H1 (cell line): ENCODE results near the gene GCKR. TPM values are rescaled to one million over a fixed set of nuclear protein-coding genes. Genes with fewer than 3 reads are reported as not detected.

Experiments used
- CTCF ChIA-PET: fragments of 300-600 bp; sonication (Branson Sonifier 250); formaldehyde crosslinking; loops from one replicate; lab custom pipeline; 2021; ENCODE audit not compliant: partially characterized antibody; lab: Charles Lee
- POLR2A ChIA-PET: fragments of 300-600 bp; sonication (Branson Sonifier 250); formaldehyde crosslinking; loops from one replicate; lab custom pipeline; 2021; ENCODE audit warnings: inconsistent platforms; ENCODE audit not compliant: partially characterized antibody; lab: Charles Lee
- DNase-seq, 2 experiments: peaks; one replicate each; pipeline versions ENCODE4 v3.0.0 to v3.0.0-alpha.2; 2010 to 2022; ENCODE audit warnings: low spot score in 2 of 2, low read depth in 1 of 2, mixed read lengths in 1 of 2
- FAIRE-seq: peaks from 2 replicates; lab custom pipeline; 2011; peaks lifted over from hg19 to GRCh38; lab: Jason Lieb, UNC
- H2AFZ ChIP-seq: 2 replicates; pipeline ENCODE4 v1.8.1; 2012; ENCODE audit warnings: low read length, inconsistent platforms
- H2AK5ac ChIP-seq: 2 replicates; pipeline ENCODE4 v1.6.1; 2013; ENCODE audit warnings: low read depth, low read length
- H2BK120ac ChIP-seq: replicated peaks from 2 replicates; pipeline ENCODE3; 2013; ENCODE audit warnings: low read depth, low read length, inconsistent platforms
- H2BK12ac ChIP-seq: 2 replicates; pipeline ENCODE4 v1.6.1; 2013; ENCODE audit warnings: low read depth, low read length
- H2BK15ac ChIP-seq: 2 replicates; pipeline ENCODE4 v1.6.1; 2013; ENCODE audit warnings: low read length
- H2BK20ac ChIP-seq: 2 replicates; pipeline ENCODE4 v1.6.1; 2013; ENCODE audit warnings: low read length
- H2BK5ac ChIP-seq: 2 replicates; pipeline ENCODE4 v1.6.1; 2013; ENCODE audit warnings: low read depth, low read length
- H3K14ac ChIP-seq: 2 replicates; pipeline ENCODE4 v1.6.1; 2013; ENCODE audit warnings: inconsistent platforms; ENCODE audit not compliant: insufficient read length
- H3K18ac ChIP-seq: 2 replicates; pipeline ENCODE4 v1.6.1; 2013; ENCODE audit warnings: low read length; ENCODE audit errors: extremely low read depth
- H3K23ac ChIP-seq: 2 replicates; pipeline ENCODE4 v1.6.1; 2013; ENCODE audit warnings: inconsistent platforms; ENCODE audit not compliant: insufficient read length
- H3K23me2 ChIP-seq: 2 replicates; pipeline ENCODE4 v1.6.1; 2013; ENCODE audit warnings: low read depth, low read length
- H3K27ac ChIP-seq: 2 replicates; pipeline ENCODE4 v1.6.1; 2011; ENCODE audit warnings: low read depth, low read length, inconsistent platforms
- H3K27me3 ChIP-seq, 4 experiments: replicated peaks in 1 of 4; 1 replicate in 1 of 4; 2 replicates in 3 of 4; pipeline versions ENCODE4 v1.6.1 to v1.8.1; 2011 to 2013; ENCODE audit warnings: low read length in 3 of 4, mild to moderate bottlenecking in 3 of 4, inconsistent platforms in 2 of 4, mixed read lengths in 2 of 4, moderate library complexity in 1 of 4; ENCODE audit not compliant: control insufficient read depth in 3 of 4, insufficient read depth in 3 of 4; ENCODE audit errors: extremely low read depth in 1 of 4
- H3K36me3 ChIP-seq, 4 experiments: 2 replicates each; pipeline versions ENCODE4 v1.6.1 to v1.8.1; 2011 to 2013; ENCODE audit warnings: mild to moderate bottlenecking in 4 of 4, low read length in 3 of 4, moderate library complexity in 2 of 4, control low read depth in 1 of 4, inconsistent platforms in 1 of 4; ENCODE audit not compliant: insufficient read depth in 4 of 4, control insufficient read depth in 2 of 4
- H3K4ac ChIP-seq: replicated peaks from 2 replicates; pipeline ENCODE3; 2013; ENCODE audit warnings: low read length, low read depth, mixed read lengths, inconsistent platforms; ENCODE audit not compliant: insufficient read length
- H3K4me1 ChIP-seq, 4 experiments: replicated peaks in 1 of 4; 1 replicate in 1 of 4; 2 replicates in 3 of 4; pipeline versions ENCODE4 v1.6.1 to v1.8.1; 2011 to 2013; ENCODE audit warnings: low read length in 3 of 4, inconsistent platforms in 2 of 4, mixed read lengths in 1 of 4; ENCODE audit not compliant: insufficient read depth in 4 of 4, control insufficient read depth in 3 of 4
- H3K4me2 ChIP-seq, 2 experiments: 2 replicates each; pipeline versions ENCODE4 v1.6.1 to v1.8.1; 2011 to 2013; ENCODE audit warnings: low read depth in 2 of 2, low read length in 2 of 2, control low read depth in 1 of 2, inconsistent platforms in 1 of 2, mild to moderate bottlenecking in 1 of 2; ENCODE audit not compliant: insufficient read depth in 1 of 2
- H3K4me3 ChIP-seq, 4 experiments: fragments of 200-600, 300-600 bp in 1 of 4; sonication (generic), shearing (Covaris generic), sonication (Bioruptor Twin) in 1 of 4; 2 replicates each; pipeline versions ENCODE4 v1.5.1 to v1.8.1; 2011 to 2016; ENCODE audit warnings: low read length in 4 of 4, low read depth in 3 of 4, control low read depth in 2 of 4, inconsistent platforms in 2 of 4, mild to moderate bottlenecking in 2 of 4, mixed read lengths in 1 of 4, moderate library complexity in 1 of 4; ENCODE audit not compliant: insufficient read depth in 2 of 4; ENCODE audit errors: extremely low read depth in 1 of 4
- H3K56ac ChIP-seq: replicated peaks from 2 replicates; pipeline ENCODE3; 2013; ENCODE audit warnings: low read depth, mild to moderate bottlenecking, mixed read lengths, low read length, inconsistent platforms; ENCODE audit not compliant: insufficient read length
- H3K79me1 ChIP-seq: 2 replicates; pipeline ENCODE4 v1.6.1; 2013; ENCODE audit warnings: low read depth, low read length, control low read depth
- H3K79me2 ChIP-seq, 2 experiments: 2 replicates each; pipeline versions ENCODE4 v1.6.1 to v1.8.1; 2012 to 2013; ENCODE audit warnings: low read length in 2 of 2, mild to moderate bottlenecking in 2 of 2, inconsistent platforms in 1 of 2; ENCODE audit not compliant: insufficient read depth in 2 of 2, control insufficient read depth in 1 of 2
- H3K9ac ChIP-seq, 4 experiments: replicated peaks in 1 of 4; 1 replicate in 1 of 4; 2 replicates in 3 of 4; pipeline versions ENCODE4 v1.6.1 to v1.8.1; 2011 to 2013; ENCODE audit warnings: low read depth in 3 of 4, low read length in 3 of 4, control low read depth in 2 of 4, mild to moderate bottlenecking in 2 of 4, moderate library complexity in 2 of 4, inconsistent platforms in 1 of 4; ENCODE audit errors: extremely low read depth in 1 of 4
- H3K9me3 ChIP-seq, 2 experiments: 2 replicates each; pipeline versions ENCODE4 v1.6.1 to v1.8.1; 2012 to 2013; ENCODE audit warnings: mild to moderate bottlenecking in 2 of 2, moderate library complexity in 2 of 2, control low read depth in 1 of 2, inconsistent platforms in 1 of 2, low read depth in 1 of 2, low read length in 1 of 2, mixed read lengths in 1 of 2; ENCODE audit not compliant: insufficient read depth in 2 of 2
- H4K20me1 ChIP-seq, 2 experiments: replicated peaks in 1 of 2; 2 replicates each; pipeline versions ENCODE3 to v1.8.1; 2011 to 2013; ENCODE audit warnings: inconsistent platforms in 2 of 2, low read length in 2 of 2, mild to moderate bottlenecking in 1 of 2; ENCODE audit not compliant: insufficient read depth in 2 of 2, control insufficient read depth in 1 of 2
- H4K5ac ChIP-seq: 2 replicates; pipeline ENCODE4 v1.6.1; 2013; ENCODE audit warnings: low read length, low read depth, mixed read lengths, inconsistent platforms; ENCODE audit not compliant: insufficient read length
- H4K8ac ChIP-seq: 2 replicates; pipeline ENCODE4 v1.8.0; 2013; ENCODE audit warnings: mild to moderate bottlenecking, moderate library complexity, low read length, inconsistent platforms; ENCODE audit not compliant: insufficient read depth; ENCODE audit errors: extremely low read depth
- H4K91ac ChIP-seq: replicated peaks from 2 replicates; pipeline ENCODE3; 2013; ENCODE audit warnings: low read length, mixed read lengths, inconsistent platforms; ENCODE audit not compliant: insufficient read length
- E2F6 ChIP-seq: IDR thresholded peaks from 2 replicates; pipeline ENCODE4 v1.6.1; 2012; ENCODE audit warnings: inconsistent platforms
- PHF8 ChIP-seq: fragments of 200-600 bp; sonication (generic); conservative IDR thresholded peaks from 2 replicates; pipeline ENCODE4 v1.7.1; 2012; ENCODE audit warnings: low read depth, mild to moderate bottlenecking, inconsistent platforms, low read length, moderate library complexity
- WGBS, 2 experiments: shearing (Covaris generic) in 1 of 2; methylation state at CpG; one replicate each; pipeline versions ENCODE4 v1.1.6 to v1.1.7; 2013 to 2015; ENCODE audit warnings: low lambda C conversion rate in 2 of 2, mixed read lengths in 2 of 2, inconsistent platforms in 1 of 2, low coverage in 1 of 2, missing lambda C conversion rate in 1 of 2; ENCODE audit not compliant: insufficient replicate concordance in 2 of 2, insufficient coverage in 1 of 2, insufficient read length in 1 of 2; ENCODE audit errors: extremely low coverage in 1 of 2, missing lambda C conversion rate in 1 of 2; 5-methylcytosine and 5-hydroxymethylcytosine counted together
- polyA plus RNA-seq, 7 experiments: library from polyadenylated mRNA; depleted of rRNA in 3 of 7; stranded (reverse) in 5 of 7; unstranded in 2 of 7; fragments of >200 nt in 5 of 7; fragments of 200-250 nt in 2 of 7; gene quantifications; 1 replicate in 5 of 7; 2 replicates in 1 of 7; 4 replicates in 1 of 7; pipeline versions ENCODE4 v1.2.1 to v1.2.3, GENCODE V29; 2011 to 2013; ENCODE audit warnings: missing spikeins in 2 of 7, mixed read lengths in 2 of 7
- total RNA-seq: library from RNA; stranded (reverse); fragmentation: NEBNext Ultra II Directional; extraction: Animal tissue kit (Norgen Biotek cat#: 25700); gene quantifications from 2 replicates; pipeline ENCODE4 v1.2.1, GENCODE V29; 2021

The GCKR gene
- total and polyA plus RNA-seq, 2 of the 8 experiments (the other 6 are each of a cell fraction or from before 2014, with no cell fraction given) = 0.30 to 1.2 TPM

GRCh38 chr2:27489118-27489497, 7.5 kb upstream of the GCKR start:
- Histone ChIP-seq H3K23ac (no peak overlapping the region), H2BK5ac (no peak overlapping the region), H3K4me2 (peak overlapping the region; percentile 95 to 96), H4K5ac (no peak overlapping the region), H2AK5ac (no peak overlapping the region), H4K91ac (no peak overlapping the region), H3K23me2 (peaks cover 8% of the 10 kb centered on the region; the same call in 1 of the 2 replicates), H3K4ac (no peak overlapping the region), H3K36me3 (no peaks in the 10 kb centered on the region), H4K20me1 (no peaks in the 10 kb centered on the region), H2AFZ (peak overlapping the region; percentile 99), H3K14ac (no peak overlapping the region), H2BK20ac (no peak overlapping the region), H4K8ac (no peak overlapping the region), H3K27ac (0 out of 2 replicates have a peak overlapping the region, but pooled peaks have one; percentile 6), H2BK15ac (no peak overlapping the region), H3K9ac (peak overlapping the region in 3 of 4 experiments; percentile 22 to 71 (median 42); a peak in 4 of 7 replicates), H3K18ac (no peak overlapping the region), H3K79me2 (no peaks in the 10 kb centered on the region), H3K27me3 (peaks cover 0 to 4% (median 2%) of the 10 kb centered on the region in 4 experiments; a peak in 5 of 7 replicates), H3K4me3 (peak overlapping the region; percentile 70 to 87 (median 80)), H3K79me1 (no peaks in the 10 kb centered on the region; the same call in 1 of the 2 replicates), H2BK12ac (no peak overlapping the region), H2BK120ac (no peak overlapping the region), H3K56ac (no peak overlapping the region), H3K9me3 (no peaks in the 10 kb centered on the region; a peak in 1 of 4 replicates), H3K4me1 (peaks cover 0 to 10% (median 3%) of the 10 kb centered on the region in 4 experiments; a peak in 6 of 7 replicates)
- TF ChIP-seq E2F6 = 0 out of 2 replicates have a peak, but pooled peaks have one; percentile 2
- TF ChIP-seq PHF8 = no peak
- DNase-seq (no peak), FAIRE-seq (no peak)
- POLR2A ChIA-PET = interaction anchor here (1.0 to 1.4 kb wide), 2 partner anchors 9 to 139 kb away, joined by 3 read pairs; no protein-coding TSS in a partner anchor
- CTCF ChIA-PET = interaction anchor here (0.9 to 1.4 kb wide), 2 partner anchors 46 to 194 kb away, joined by 3 to 4 read pairs; no protein-coding TSS in a partner anchor
- WGBS, 2 experiments = 13% methylated on average over 11 of the region's 11 CpGs; no CpG with 5 or more reads in 1 of the 2 experiments
